Panc1 (cell line): ENCODE results near the gene CCDC8. TPM values are rescaled to one million over a fixed set of nuclear protein-coding genes. Genes with fewer than 3 reads are reported as not detected.

ENCODE experiments used
- ATAC-seq: fragments of 200-7000 bp; cut with Tn5 transposase; 2 replicates; pipeline ENCODE4 v1.9.1; 2020; ENCODE audit warnings: mild to moderate bottlenecking, moderate library complexity
- BruUV-seq: library from RNA; stranded (reverse); fragments of 400-500 nt; replicated peaks from 2 replicates; lab custom pipeline; 2021; lab: Mats Ljungman, UMichigan
- CTCF ChIA-PET: fragments of 300-600 bp; sonication (Branson Sonifier 250); formaldehyde crosslinking; loops from one replicate; lab custom pipeline; 2022; ENCODE audit warnings: antibody characterized with exemption; lab: Charles Lee
- POLR2A ChIA-PET: fragments of 300-600 bp; sonication (Branson Sonifier 250); formaldehyde crosslinking; loops from one replicate; lab custom pipeline; 2022; ENCODE audit warnings: antibody characterized with exemption; lab: Charles Lee
- DNase-seq: peaks from one replicate; pipeline ENCODE4 v3.0.0-alpha.2; 2010; ENCODE audit warnings: low read depth, low spot score
- H3K27ac ChIP-seq: 2 replicates; pipeline ENCODE4 v1.5.1; 2011; ENCODE audit warnings: mild to moderate bottlenecking, low read length, inconsistent platforms
- H3K27me3 ChIP-seq: fragments of 200-500 bp; sonication (Bioruptor generic); 2 replicates; pipeline ENCODE4 v1.6.0; 2014; ENCODE audit warnings: low read length, inconsistent platforms; ENCODE audit not compliant: control insufficient read depth, insufficient read depth
- H3K36me3 ChIP-seq: fragments of 200-500 bp; sonication (Bioruptor generic); 2 replicates; pipeline ENCODE4 v1.5.1; 2014; ENCODE audit warnings: inconsistent platforms, mild to moderate bottlenecking, low read length, moderate library complexity; ENCODE audit not compliant: control insufficient read depth, insufficient read depth
- H3K4me1 ChIP-seq: 2 replicates; pipeline ENCODE4 v1.5.1; 2011; ENCODE audit warnings: inconsistent platforms, mild to moderate bottlenecking, low read length, moderate library complexity; ENCODE audit not compliant: control insufficient read depth, insufficient read depth
- H3K4me3 ChIP-seq, 2 experiments: 2 replicates each; pipeline ENCODE4 v1.5.1; 2011 to 2012; ENCODE audit warnings: low read depth in 2 of 2, low read length in 2 of 2, mild to moderate bottlenecking in 2 of 2, inconsistent platforms in 1 of 2, moderate library complexity in 1 of 2
- H3K9me3 ChIP-seq: fragments of 200-500 bp; sonication (Bioruptor generic); 2 replicates; pipeline ENCODE4 v1.5.1; 2014; ENCODE audit warnings: low read depth, mild to moderate bottlenecking, inconsistent platforms, low read length, moderate library complexity; ENCODE audit not compliant: control insufficient read depth, insufficient read depth
- CTCF ChIP-seq: fragments of 450-650 bp; IDR thresholded peaks from 2 replicates; pipeline ENCODE4 v1.5.1; 2017; ENCODE audit warnings: mild to moderate bottlenecking
- POLR2AphosphoS5 ChIP-seq: IDR thresholded peaks from 2 replicates; pipeline ENCODE4 v1.6.1; 2012; ENCODE audit warnings: mild to moderate bottlenecking, low read depth, low read length, moderate library complexity
- REST ChIP-seq, 2 experiments: IDR thresholded peaks; 2 replicates each; pipeline ENCODE4 v1.6.1; 2011 to 2012; ENCODE audit warnings: low read depth in 2 of 2, control low read depth in 1 of 2, low read length in 1 of 2, mild to moderate bottlenecking in 1 of 2, moderate library complexity in 1 of 2; ENCODE audit not compliant: insufficient read depth in 1 of 2
- SIN3A ChIP-seq: IDR thresholded peaks from 2 replicates; pipeline ENCODE4 v1.6.1; 2012; ENCODE audit warnings: low read depth, mild to moderate bottlenecking, low read length, moderate library complexity, borderline replicate concordance; ENCODE audit not compliant: insufficient read depth
- TCF7L2 ChIP-seq: IDR thresholded peaks from 2 replicates; pipeline ENCODE4 v1.6.1; 2011; ENCODE audit warnings: mild to moderate bottlenecking, low read depth, low read length, inconsistent platforms
- in situ Hi-C: cut with HindIII; loops from 2 replicates; pipeline ENCODE4 v1.10.0; 2016; ENCODE audit warnings: low sequenced_read_pairs, low pct_unique_long_range_greater_than_20kb
- intact Hi-C: fragments of 100-400 bp; cut with micrococcal nuclease; formaldehyde crosslinking; loops from one replicate; pipeline ENCODE4 v1.10.0; 2022; ENCODE audit not compliant: unreplicated experiment
- total RNA-seq: library from RNA; stranded (reverse); gene quantifications from one replicate; pipeline ENCODE4 v1.2.1, GENCODE V29; 2021; ENCODE audit not compliant: unreplicated experiment

The CCDC8 gene
- total RNA-seq, 1 experiment from 2014 or later: 5.4 TPM

GRCh38 chr19:46392837-46393236, 20.5 kb downstream of the CCDC8 start:
- in situ Hi-C loops (no loop called here), intact Hi-C loops (loop anchor here (10.0 kb wide), 1 partner anchor 108 kb away; no protein-coding TSS in a partner anchor)
- ATAC-seq: no peak
- Histone ChIP-seq H3K4me3 (no peak overlapping the region), H3K9me3 (no peaks in the 10 kb centered on the region), H3K4me1 (no peaks in the 10 kb centered on the region), H3K27me3 (no peaks in the 10 kb centered on the region), H3K36me3 (0 out of 2 replicates have a peak, but pooled peaks cover 2% of the 10 kb centered on the region), H3K27ac (no peak overlapping the region)
- POLR2A ChIA-PET: no interaction called here
- BruUV-seq: no TSS peak
- no peak for DNase-seq
- CTCF ChIA-PET: no interaction called here
- TF ChIP-seq POLR2AphosphoS5: no peak
- no peak for TF ChIP-seq CTCF
- TF ChIP-seq REST (IDR thresholded peaks at IDR 0.05; ENCODE audit: insufficient read depth in 1 of 2, low read depth in 2 of 2, low read length in 1 of 2): no peak
- TF ChIP-seq TCF7L2: no peak
- no peak for TF ChIP-seq SIN3A

DNA sequence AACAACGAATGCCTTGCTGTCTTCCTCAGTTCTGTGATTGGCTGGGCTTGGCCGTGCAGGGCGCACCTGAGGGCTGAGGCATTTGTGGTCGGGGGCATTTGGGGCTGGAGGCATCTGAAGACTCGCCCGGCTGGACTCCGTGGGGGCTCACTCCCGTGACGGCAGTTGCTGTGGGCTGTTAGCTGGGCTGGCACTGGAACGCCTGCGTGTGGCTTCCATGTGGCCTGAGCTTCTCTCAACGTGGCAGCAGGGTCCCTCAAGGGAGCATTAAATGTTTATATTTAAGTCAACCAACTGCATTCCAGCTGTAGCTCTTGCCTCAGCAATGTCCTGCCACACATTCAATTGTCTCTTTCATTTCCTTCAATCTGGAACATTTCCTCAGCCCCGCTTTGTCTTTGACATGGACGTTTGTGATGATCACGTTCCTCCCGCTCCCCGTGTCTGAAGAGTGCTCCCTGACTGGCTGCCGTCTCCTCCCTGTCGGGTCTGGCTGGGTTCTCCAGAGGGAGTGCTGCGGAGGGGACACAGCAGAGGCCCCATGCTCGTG, 21.0 kb downstream of the CCDC8 start:
- DNase-seq (no peak), ATAC-seq (no peak)
- Histone ChIP-seq H3K4me3 (no peak overlapping the region), H3K36me3 (0 out of 2 replicates have a peak, but pooled peaks cover 2% of the 10 kb centered on the region), H3K27ac (no peak overlapping the region), H3K9me3 (no peaks in the 10 kb centered on the region), H3K27me3 (no peaks in the 10 kb centered on the region), H3K4me1 (no peaks in the 10 kb centered on the region)
- intact Hi-C loops: loop anchor here (10.0 kb wide), 1 partner anchor 108 kb away; no protein-coding TSS in a partner anchor
- POLR2A ChIA-PET: no interaction called here
- CTCF ChIA-PET: interaction anchor here (1.0 kb wide), 1 partner anchor 68 kb away, joined by 3 read pairs; no protein-coding TSS in a partner anchor
- no TSS peak for BruUV-seq
- TF ChIP-seq SIN3A (no peak), POLR2AphosphoS5 (no peak), REST (IDR thresholded peaks at IDR 0.05; ENCODE audit: insufficient read depth in 1 of 2, low read depth in 2 of 2, low read length in 1 of 2) (no peak), TCF7L2 (no peak), CTCF (no peak)
- in situ Hi-C loops: no loop called here
